GM19043 (cell line): ENCODE measurements around the gene MTPN.

ENCODE experiments used
- ATAC-seq: cut with Tn5 transposase; IDR thresholded peaks from one replicate; pipeline ENCODE4 v1.9.1; 2021; ENCODE audit warnings: low read depth; ENCODE audit not compliant: unreplicated experiment

The MTPN gene

DNA sequence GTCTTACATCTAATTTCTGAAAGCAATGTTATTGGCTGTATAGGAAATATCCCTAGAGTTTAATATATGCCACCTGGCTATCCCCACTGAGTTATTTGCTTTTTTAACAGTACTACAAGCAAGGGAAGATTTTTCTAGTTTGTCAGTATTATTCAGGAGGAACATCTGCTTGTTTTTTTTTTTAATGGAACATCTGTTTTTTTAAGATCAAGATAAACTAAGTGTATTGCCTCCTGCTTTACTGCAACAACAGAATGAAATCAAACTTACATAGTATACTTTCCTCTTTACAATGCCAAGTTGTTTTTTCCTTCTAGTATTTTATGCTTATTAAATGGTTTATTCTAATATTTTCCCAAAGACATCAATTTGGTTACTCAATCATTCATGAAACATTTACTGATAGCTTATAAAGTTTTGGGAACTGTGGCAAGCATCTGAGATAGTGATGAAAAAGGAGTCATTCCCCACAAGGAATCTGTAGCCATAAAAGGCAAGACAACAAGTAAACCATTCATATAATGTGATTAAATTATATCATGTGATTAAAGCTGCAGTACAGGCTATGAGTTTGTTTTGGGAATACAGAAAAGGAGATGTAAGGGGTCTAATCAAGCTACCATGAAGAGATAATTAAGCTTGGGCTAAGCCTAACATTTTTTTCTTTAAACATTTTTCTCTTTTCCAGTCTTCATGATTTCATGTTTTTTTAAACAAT, 17.4 kb downstream of the MTPN start:
- ATAC-seq, result no peak

GRCh38 chr7:135958173-135958572, 19.0 kb downstream of the MTPN start:
- no peak for ATAC-seq

- no peak for ATAC-seq
Measured at GRCh38 chr7:135957627-135958026, 19.5 kb downstream of the MTPN start.

- no peak for ATAC-seq
Measured at GRCh38 chr7:135956393-135956792, 20.8 kb downstream of the MTPN start.

- ATAC-seq, result no peak
Measured at GRCh38 chr7:135950972-135951371, 26.2 kb downstream of the MTPN start.

GRCh38 chr7:135950429-135950828, 26.7 kb downstream of the MTPN start:
- no peak for ATAC-seq

- ATAC-seq, result no peak
Measured at GRCh38 chr7:135946289-135947055, 30.7 kb downstream of the MTPN start.

GRCh38 chr7:135944753-135945152, 32.4 kb downstream of the MTPN start:
- ATAC-seq, result no peak

GRCh38 chr7:135943134-135943879, 33.9 kb downstream of the MTPN start:
- ATAC-seq, result no peak

GRCh38 chr7:135942614-135943013, 34.5 kb downstream of the MTPN start:
- peak; percentile 62 for ATAC-seq

- no peak for ATAC-seq
Measured at GRCh38 chr7:135940077-135941075, 36.8 kb downstream of the MTPN start.

DNA sequence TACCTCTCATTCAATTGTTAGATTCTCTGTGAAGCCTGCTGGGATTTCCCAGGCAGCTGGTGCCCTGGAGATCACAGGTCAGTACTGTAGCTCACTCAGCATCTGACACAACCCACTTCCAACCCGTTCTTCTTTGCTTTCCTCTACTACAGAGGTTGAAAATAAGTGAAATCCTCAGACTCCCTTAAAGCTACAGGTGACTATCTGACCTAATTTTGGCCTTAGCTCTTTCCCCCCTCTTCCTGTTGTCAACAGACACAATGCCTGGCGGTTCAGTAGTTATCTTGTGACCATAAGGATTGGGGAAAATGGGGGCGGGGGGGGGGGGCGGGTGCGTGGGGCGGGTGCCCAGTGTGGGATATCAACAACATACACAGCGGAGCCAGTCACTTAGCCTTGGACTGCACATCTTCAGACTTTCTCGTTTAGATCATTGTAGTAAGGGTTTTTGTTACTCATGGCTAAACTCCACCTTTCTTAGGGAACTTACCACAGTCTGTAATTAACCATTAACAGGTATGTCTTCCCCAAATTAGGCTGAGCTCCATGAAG, 37.8 kb downstream of the MTPN start:
- no peak for ATAC-seq

GRCh38 chr7:135938563-135938962, 38.6 kb downstream of the MTPN start:
- peak; percentile 58 for ATAC-seq

GRCh38 chr7:135938086-135938485, 39.1 kb downstream of the MTPN start:
- no peak for ATAC-seq

- ATAC-seq, result no peak
Measured at GRCh38 chr7:135936497-135937217, 40.5 kb downstream of the MTPN start.

DNA sequence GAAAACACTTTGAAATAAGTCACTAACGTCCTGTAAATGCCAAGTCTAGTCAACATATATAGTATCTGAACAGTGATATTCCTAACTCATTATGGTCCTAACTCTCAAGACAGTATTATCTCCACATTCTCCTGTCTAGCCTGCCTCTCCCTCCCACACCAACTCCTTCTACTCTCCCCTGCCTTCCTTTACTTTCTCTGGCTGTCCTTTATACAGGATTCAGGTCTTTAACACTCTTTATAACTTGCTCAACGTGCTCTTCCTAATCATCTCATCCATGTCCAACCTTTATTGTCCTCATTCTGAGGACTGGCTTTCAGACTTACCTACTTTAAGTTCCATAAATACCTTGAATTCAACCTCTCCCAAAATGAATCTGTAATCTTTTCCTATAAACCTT, 42.5 kb downstream of the MTPN start:
- no peak for ATAC-seq

DNA sequence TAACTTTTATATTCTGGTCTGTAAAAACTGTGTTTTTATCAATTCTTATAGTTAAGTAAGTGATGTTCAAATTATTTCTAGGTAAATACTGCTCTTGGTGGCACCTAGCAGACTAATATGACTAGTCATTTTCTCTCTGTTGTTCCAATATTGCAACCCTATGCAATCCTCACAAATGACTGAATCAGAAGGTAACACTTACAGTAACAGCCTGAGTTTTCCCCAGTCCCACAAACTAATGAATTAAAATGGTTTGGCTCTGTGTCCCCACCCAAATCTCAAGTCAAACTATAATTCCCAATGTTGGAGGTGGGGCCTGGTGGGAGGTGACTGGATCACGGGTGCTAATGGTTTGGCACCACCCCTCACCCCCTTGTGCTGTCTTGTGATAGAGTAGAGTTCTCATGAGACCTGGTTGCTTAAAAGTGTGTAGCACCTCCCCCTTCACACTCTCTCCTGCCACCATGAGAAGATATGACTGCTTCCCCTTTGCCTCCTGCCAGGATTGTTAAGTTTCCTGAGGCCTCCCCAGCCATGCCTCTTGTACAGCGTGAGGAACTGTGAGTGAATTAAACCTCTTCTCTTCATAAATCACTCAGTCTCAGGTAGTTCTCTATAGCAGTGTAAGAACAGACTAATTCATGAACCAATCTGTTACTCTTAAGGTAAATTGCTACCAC, 43.5 kb downstream of the MTPN start:
- ATAC-seq, result no peak

DNA sequence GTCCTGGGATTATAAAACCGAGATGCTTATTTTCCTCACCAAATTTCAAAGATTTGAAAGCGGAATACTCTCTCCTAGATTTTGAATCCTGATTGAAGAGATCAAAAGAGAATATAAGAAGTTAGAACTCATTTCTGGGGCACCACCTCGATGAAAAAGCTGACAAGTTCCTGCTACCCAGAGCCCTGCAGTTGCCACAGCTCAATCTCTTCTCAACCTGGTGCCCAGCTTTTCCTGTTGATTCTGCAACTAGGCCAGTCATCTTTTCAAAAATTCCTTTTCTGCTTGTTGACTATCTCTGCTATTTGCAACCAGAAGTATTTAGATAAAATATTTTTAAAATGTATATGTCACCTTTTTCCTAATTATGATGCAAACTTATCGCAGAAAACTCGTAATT, 45.0 kb downstream of the MTPN start:
- no peak for ATAC-seq
